Lower lobe of right lung (tissue), 2 donors: ENCODE data around the gene OBSCN. TPM values are rescaled to one million over a fixed set of nuclear protein-coding genes. Genes with fewer than 3 reads are reported as not detected.

Experiments
- ATAC-seq, 2 donors: fragments of 200-7000 bp; cut with Tn5 transposase; one replicate each; pipeline ENCODE4 v1.9.1; 2020 to 2022; ENCODE audit warnings: mild to moderate bottlenecking in 2 of 2, moderate library complexity in 2 of 2
- DNase-seq: peaks from one replicate; pipeline ENCODE4 v3.0.0-alpha.2; 2020
- H3K27ac ChIP-seq: fragments of 200-600 bp; one replicate; pipeline ENCODE4 v1.8.0; 2022
- H3K27me3 ChIP-seq: fragments of 200-600 bp; one replicate; pipeline ENCODE4 v1.8.0; 2022; ENCODE audit warnings: low read depth
- H3K36me3 ChIP-seq: fragments of 200-600 bp; one replicate; pipeline ENCODE4 v1.8.0; 2022; ENCODE audit warnings: mild to moderate bottlenecking
- H3K4me1 ChIP-seq: fragments of 200-600 bp; one replicate; pipeline ENCODE4 v1.8.0; 2022
- H3K4me3 ChIP-seq: fragments of 200-600 bp; one replicate; pipeline ENCODE4 v1.8.0; 2022; ENCODE audit warnings: mild to moderate bottlenecking
- H3K9me3 ChIP-seq: fragments of 200-600 bp; one replicate; pipeline ENCODE4 v1.8.0; 2022
- intact Hi-C: fragments of 100-400 bp; cut with DNase I; formaldehyde crosslinking; loops from one replicate; pipeline ENCODE4 v1.11.0; 2022
- total RNA-seq: library from RNA; stranded (reverse); fragmentation: NEBNext Ultra II Directional; extraction: Animal tissue kit (Norgen Biotek cat#: 25700); gene quantifications from one replicate; pipeline ENCODE4 v1.2.1, GENCODE V29; 2021
- TF ChIP-seq, protein P1 (sequence below): fragments of 200-600 bp; IDR thresholded peaks from one replicate; pipeline ENCODE4 v1.8.0; 2022; ENCODE audit warnings: antibody characterized with exemption, mild to moderate bottlenecking
- donor health status: DM: no; HTN: yes; CAD: no; lungs with severe emphysema.

The OBSCN gene
- total RNA-seq, 1 donor from 2014 or later = 35.6 TPM

DNA sequence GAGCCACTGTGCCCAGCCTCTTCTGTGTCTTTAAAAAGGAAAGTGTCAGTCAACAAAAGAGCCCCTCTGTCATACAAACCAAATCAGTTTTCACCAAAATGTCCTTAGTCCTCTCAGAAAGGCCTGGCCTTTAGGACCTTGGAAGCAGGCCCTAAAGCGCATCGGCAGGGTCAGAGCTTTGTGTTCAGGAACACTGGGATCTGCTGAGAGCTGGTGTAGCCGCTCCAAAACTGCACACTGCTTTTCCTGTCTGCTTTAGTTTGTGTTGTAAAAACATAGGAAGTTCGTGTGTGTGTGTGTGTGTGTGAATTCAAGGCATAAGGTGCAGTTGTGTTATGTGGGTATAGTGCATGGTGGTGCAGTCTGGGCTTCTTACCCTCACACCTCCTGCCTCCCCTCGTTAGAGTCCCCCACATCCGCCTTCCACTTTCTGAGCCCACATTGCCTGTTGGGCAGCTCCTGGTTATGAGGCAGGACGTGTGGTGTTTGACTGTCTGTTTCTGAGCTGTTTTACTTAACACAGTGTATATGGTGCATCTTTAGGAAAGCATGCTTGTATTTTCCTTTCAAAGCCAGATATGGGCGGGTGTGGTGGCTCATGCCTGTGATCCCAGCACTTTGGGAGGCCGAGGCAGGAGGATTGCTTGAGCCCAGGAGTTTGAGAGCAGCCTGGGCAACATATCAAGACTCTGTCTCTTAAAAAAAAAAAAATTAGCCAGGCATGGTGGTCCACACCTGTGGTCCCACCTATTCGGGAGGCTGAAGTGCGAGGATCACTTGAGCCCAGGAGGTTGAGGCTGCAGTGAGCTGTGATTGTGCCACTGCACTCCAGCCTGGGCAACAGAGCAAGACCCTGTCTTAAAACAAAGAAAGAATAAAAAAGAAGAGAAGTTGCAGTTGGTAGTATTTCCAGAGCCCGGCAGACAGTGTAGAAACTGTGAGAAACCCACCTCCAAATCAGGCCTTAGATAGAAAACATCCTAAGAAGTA, 29.8 kb upstream of the OBSCN start:
- DNase-seq = no peak
- Histone ChIP-seq H3K4me1 (peaks cover 58% of the 10 kb centered on the region), H3K27ac (peak overlapping the region; percentile 75), H3K36me3 (peaks cover 15% of the 10 kb centered on the region), H3K9me3 (no peaks in the 10 kb centered on the region), H3K27me3 (no peaks in the 10 kb centered on the region), H3K4me3 (peak overlapping the region; percentile 10)
- ATAC-seq = no peak
- intact Hi-C loops = no loop called here
- TF ChIP-seq, protein P1, sequence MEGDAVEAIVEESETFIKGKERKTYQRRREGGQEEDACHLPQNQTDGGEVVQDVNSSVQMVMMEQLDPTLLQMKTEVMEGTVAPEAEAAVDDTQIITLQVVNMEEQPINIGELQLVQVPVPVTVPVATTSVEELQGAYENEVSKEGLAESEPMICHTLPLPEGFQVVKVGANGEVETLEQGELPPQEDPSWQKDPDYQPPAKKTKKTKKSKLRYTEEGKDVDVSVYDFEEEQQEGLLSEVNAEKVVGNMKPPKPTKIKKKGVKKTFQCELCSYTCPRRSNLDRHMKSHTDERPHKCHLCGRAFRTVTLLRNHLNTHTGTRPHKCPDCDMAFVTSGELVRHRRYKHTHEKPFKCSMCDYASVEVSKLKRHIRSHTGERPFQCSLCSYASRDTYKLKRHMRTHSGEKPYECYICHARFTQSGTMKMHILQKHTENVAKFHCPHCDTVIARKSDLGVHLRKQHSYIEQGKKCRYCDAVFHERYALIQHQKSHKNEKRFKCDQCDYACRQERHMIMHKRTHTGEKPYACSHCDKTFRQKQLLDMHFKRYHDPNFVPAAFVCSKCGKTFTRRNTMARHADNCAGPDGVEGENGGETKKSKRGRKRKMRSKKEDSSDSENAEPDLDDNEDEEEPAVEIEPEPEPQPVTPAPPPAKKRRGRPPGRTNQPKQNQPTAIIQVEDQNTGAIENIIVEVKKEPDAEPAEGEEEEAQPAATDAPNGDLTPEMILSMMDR = no peak

DNA sequence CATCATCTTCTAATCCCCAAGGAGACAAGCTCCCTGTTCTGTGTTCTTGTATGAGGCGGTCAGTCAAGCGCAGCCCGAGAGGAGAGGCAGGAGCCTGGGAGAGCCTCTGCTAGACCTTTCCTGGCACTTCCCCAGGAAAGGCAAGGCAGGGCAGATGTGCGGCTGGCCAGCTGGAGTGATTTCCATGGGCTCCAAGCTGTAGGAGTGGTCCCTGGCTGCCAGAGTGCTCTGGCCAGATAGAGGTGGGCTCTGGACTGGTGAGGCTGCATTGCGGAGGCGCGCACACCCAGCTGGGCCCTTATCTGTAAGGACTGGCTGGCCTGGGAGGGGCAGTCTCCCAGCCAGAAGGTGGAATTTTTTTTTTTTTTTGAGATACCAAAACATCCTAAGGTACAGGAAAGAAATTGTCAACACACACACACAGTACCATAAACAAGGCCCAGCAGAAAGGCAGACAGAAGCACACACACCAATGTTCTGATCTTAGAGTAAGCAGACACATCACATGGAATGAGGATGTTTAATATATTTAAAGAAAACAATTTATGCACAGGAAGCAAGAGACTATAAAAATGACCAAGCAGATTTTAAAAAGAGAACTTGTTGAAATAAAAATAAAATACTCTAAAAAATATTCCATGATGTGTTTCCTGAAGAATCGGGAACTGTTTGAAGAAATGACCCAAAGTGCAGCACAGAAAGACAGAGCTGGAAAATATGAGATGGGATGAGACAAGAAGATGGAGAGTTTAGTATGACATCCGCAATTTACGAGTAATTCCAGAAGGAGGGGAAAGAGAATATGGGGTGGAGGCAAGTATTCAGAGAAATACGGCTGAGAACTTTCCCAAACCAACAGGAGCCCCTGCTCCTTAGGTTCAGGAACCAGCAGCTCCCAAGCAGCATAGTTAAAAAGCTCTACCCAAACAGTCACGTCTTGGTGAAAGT, 28.8 kb upstream of the OBSCN start:
- peak overlapping the region; percentile 75 for H3K27ac ChIP-seq
- peak overlapping the region; percentile 10 for H3K4me3 ChIP-seq
- no peaks in the 10 kb centered on the region for H3K9me3 ChIP-seq
- TF ChIP-seq, protein P1 = no peak
- no peaks in the 10 kb centered on the region for H3K27me3 ChIP-seq
- peak; percentile 47 to 50 for ATAC-seq
- DNase-seq = peak; percentile 59
- H3K36me3 ChIP-seq = peaks cover 15% of the 10 kb centered on the region
- intact Hi-C loops = no loop called here
- H3K4me1 ChIP-seq = peaks cover 58% of the 10 kb centered on the region

DNA sequence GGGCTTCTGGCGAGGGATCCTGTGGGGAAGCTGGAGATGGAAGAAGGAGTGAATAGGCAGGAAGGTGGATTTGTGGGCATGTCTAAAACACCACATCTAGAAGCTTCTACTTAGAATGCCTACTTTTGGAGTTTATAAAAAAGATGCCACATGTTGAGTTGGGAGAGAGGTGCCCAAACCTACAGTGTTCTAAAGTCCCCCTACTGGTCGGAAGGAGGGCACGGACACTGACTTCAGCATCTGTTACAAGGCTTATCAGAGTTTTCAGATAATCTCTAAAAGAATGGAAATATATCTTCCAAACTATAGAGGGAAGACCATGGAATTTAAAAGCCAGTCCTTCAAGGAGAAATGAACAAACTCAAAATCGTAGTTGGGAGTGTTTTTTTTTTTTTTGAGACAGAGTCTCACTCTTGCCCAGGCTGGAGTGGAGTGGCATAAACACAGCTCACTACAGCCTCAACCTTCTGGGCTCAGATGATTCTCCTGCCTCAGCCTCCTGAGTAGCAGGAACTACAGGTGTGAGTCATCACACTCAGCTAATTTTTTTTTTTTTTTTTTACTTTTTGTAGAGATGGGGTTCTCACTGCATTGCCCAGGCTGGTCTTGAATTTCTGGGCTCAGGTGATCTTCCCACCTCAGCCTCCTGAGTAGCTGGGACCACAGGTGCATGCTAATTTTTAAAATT, 27.4 kb upstream of the OBSCN start:
- Histone ChIP-seq H3K36me3 (peaks cover 7% of the 10 kb centered on the region), H3K9me3 (no peaks in the 10 kb centered on the region), H3K27ac (peak overlapping the region; percentile 75), H3K27me3 (no peaks in the 10 kb centered on the region), H3K4me1 (peaks cover 47% of the 10 kb centered on the region), H3K4me3 (no peak overlapping the region)
- intact Hi-C loops = no loop called here
- ATAC-seq (no peak), DNase-seq (no peak)
- TF ChIP-seq, protein P1 = peak; percentile 26

DNA sequence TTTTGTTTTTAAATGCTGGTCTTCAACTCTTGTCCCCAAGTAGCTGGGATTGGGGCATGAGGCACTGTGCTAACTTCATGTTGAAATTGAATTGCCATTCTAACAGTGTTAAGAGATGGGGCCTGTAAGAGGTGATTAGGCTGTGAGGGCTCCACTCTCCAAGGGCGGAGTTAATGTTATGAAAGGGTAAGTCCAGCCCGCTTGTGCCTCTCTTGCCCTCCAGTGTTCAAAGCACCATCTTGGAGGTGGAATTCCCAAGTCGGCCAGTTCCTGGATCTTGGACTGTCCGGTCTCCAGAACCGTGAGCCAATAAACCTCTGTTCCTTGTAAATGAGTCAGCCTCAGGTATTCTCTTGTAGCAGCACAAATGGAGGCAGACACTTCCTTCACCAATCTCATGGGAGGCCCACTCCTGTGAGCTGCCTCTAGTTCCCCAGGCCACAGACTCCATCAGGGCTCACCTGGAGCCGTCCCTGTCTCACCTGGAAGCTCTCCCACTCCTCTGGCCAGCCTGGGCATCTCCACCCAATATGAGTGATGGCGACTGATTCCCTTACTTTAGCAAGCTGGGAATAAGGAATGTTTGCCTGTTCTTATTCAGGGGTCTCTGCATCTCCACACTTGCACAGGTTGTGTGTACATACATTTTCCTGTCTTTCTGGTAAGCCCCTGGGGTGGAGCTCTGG, 26.7 kb upstream of the OBSCN start:
- ATAC-seq (no peak), DNase-seq (no peak)
- no peaks in the 10 kb centered on the region for H3K9me3 ChIP-seq
- H3K4me3 ChIP-seq = no peak overlapping the region
- H3K27me3 ChIP-seq = no peaks in the 10 kb centered on the region
- H3K27ac ChIP-seq = peak overlapping the region; percentile 31
- intact Hi-C loops = no loop called here
- H3K4me1 ChIP-seq = peaks cover 41% of the 10 kb centered on the region
- H3K36me3 ChIP-seq = peaks cover under 1% of the 10 kb centered on the region
- TF ChIP-seq, protein P1 = no peak
